Kidney capillary endothelial cell (primary cell): ENCODE results near the gene SQSTM1.

Experiments used
- DNase-seq: peaks from one replicate; pipeline ENCODE4 v3.0.0-alpha.2; 2018; ENCODE audit warnings: low spot score

The SQSTM1 gene

GRCh38 chr5:179795049-179795862 lies 25.4 kb upstream of the SQSTM1 start:
- no peak for DNase-seq

- DNase-seq = peak; percentile 81
Observed at GRCh38 chr5:179795863-179796833, 24.6 kb upstream of the SQSTM1 start.

- no peak for DNase-seq
Observed at GRCh38 chr5:179796877-179797608, 23.7 kb upstream of the SQSTM1 start.

- DNase-seq = no peak
Observed at GRCh38 chr5:179797741-179798140, 23.0 kb upstream of the SQSTM1 start.

GRCh38 chr5:179798144-179798770 lies 22.4 kb upstream of the SQSTM1 start:
- no peak for DNase-seq

DNA sequence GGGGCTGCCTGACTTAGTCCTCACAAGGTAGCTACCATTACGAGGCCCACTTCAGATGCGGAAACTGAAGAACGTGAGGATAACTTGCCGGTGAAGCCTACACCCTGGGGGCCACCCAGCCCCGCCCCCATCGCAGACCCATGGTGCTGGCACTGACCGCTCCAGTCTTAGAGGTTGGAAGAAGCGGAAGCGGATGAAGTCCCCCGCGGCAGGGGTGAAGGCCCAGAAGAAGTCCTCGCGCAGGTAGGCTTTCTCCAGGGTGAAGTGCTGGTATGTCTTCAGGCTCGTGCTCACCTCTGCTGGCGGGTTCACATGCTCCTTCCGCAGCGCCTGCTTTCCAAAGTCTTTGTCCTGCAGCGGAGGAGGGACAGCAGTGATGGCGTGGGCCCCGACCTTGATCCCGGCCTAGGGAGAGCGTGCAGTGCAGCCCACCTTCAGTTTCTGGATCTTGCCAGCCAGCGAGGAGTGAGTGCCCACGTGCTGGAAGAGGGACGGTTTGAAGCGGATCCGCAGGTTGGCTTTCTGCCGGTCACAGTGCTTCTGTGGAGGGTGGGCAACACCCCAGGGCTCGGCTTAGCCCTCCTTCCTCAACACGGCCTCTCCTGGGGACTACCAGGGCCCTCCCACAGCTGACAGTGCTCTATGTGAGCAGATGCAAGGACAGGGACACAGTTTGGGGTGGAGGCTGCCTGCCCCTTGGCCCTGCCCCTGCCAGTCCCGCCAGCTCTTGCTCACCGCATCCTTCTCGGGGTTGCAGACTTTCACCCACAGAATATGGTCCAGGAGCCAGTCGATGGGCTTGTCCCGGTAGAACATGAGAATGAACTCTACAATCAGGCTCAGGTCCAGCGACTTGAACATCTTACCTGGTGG lies 21.7 kb upstream of the SQSTM1 start:
- DNase-seq = no peak

DNA sequence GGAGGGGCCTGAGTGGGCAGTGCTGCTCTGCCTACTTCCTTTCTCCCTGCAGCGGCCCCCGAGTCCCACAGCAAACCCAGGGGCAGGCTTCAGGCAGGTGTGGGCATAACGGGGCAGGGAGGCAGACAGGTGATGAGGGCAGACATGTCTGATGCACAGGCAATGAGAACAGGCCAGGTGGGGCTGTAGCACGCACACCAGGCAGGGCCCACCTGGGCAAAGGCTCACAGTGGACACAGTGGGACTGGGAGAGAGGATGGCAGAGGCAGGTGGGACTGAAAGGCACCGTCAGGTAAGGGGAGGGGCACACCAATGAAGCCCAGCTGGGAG lies 21.1 kb upstream of the SQSTM1 start:
- DNase-seq = no peak

GRCh38 chr5:179800071-179800695 lies 20.5 kb upstream of the SQSTM1 start:
- DNase-seq = no peak

DNA sequence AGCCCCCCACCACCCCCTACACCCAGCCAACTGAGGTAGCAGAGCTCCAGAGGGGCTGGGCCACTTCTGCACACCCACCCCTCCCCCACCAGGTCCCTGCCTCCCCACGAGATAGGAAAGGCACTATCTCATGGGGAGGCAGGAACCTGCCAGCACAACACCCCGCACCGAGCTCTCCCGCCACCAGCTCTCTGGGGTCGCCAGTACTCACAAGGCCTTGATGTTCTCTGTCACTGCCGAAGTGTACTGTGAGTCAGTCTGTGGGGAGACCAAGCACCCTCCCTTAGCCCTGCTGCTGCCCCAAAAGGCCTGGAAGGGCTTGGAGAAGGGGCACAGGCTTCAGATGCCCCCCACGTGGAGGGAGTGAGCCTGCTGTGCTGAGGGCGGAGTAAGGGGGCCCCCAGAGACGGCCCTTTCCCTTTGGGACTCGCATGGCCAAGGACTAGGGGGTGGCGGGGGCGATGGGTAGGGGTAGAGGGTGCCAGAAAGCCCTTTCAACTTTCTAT lies 20.0 kb upstream of the SQSTM1 start:
- no peak for DNase-seq

- no peak for DNase-seq
Observed at GRCh38 chr5:179801304-179802206, 19.1 kb upstream of the SQSTM1 start.

- no peak for DNase-seq
Observed at GRCh38 chr5:179802207-179802883, 18.4 kb upstream of the SQSTM1 start.

GRCh38 chr5:179802950-179803562 lies 17.6 kb upstream of the SQSTM1 start:
- no peak for DNase-seq

DNA sequence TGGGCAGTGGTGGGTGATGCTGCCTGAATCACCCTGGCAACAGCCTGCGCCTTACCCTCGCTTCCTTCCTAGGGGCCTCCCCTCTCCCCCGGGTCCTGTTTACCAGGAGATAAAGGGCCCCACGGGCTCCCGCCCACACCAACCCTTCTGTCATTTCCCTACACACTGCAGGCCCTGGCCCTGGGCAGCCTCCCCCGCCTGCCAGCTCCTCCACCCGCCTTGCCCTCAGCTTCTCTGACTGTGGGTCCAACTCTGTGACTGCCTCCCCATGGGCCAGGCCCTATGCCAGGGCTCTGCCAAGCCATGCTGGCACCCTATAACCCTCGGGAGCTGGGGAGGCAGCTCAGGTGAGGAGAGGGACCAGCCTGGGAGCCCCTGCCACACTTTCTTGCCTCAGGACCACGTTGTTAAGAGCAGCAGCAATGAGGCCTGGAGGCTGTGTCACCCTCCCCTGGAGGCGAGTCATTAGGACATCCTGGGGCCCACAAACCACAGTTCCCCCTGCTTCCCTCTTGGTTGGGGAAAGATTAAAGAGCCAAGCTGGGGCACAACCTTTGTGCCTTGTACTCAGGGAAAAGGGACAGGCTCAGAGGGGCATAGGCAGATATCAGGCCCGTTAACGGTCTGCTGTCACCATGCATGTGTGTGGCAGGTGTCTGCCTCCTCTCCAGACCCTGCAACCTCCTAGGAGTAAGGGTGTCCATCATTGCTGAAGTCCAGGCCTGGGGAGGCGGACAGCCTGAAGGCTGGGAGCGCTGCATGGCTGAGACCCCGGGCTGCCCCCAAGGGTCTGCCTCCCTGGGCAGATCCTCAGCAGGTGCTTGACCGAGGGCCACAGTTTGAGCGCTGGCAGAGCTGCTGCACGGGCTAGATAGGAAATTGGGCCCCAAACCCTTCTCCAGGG lies 16.8 kb upstream of the SQSTM1 start:
- no peak for DNase-seq

- DNase-seq = no peak
Observed at GRCh38 chr5:179804555-179804947, 16.2 kb upstream of the SQSTM1 start.

DNA sequence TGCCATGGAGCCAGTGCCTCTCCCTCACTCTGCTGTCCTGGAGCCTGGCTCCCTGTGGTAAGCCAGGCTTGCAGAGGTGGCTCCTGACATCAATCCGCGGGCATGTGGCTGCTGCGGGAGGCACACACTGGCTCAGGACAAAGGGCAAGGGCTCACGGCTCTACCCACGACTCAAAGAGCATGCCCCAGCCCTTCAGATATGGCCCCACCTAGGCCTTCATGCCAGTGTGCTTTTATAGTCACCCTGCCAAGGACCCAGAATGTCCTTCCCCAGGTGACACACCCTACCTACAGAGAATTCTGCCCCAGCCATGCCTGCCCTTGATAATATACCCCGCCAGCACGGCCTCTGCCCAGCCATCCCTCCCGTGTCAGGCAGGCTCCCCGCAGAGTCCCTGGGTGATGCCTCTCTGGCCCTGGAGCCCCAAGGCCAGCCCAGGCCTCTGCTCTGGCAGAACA lies 15.6 kb upstream of the SQSTM1 start:
- DNase-seq = no peak

DNA sequence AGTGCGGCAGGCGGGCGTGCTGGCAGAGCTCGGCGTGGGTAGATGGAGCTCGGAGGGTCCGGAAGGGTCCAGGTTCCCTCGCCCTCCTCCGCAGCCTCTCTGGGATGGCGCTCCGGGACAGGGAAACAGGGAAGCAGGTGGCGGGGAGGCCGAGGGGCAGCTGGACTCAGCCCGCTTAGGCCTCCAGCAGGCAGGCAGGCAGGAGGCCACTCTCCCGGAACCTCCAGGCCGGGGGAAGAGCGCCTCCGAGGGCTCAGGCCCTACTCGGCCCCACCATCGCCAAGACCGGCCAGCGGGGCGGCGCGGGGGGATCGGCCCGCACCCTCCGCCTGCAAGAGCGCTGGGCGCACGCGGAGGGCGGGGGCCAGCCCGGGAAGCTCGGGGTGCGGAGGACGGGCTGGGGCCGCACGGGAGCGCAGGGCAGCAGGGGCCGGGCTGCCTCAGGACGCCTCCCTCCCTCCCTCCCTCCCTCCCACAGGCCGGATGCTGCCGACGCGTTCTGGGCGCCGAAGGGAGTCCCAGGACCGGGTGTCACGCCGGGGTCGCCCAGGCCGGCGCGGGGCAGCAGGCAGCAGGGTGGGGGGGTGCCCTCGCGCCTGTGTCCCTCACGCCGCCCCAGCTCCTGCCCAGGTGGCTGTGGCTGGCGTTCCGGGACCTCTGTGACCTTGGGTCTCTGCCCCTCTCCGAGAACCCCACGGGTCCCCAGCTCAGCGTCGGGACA lies 15.0 kb upstream of the SQSTM1 start:
- DNase-seq = no peak
